Lung (tissue), 12 donors: ENCODE results near the gene ELFN1. TPM values are rescaled to one million over a fixed set of nuclear protein-coding genes. Genes with fewer than 3 reads are reported as not detected.

Experiments used
- ATAC-seq: fragments of 200-7000 bp; cut with Tn5 transposase; one replicate; pipeline ENCODE4 v1.9.1; 2020; ENCODE audit warnings: moderate number of reproducible peaks; ENCODE audit not compliant: insufficient read depth, low FRiP score
- DNase-seq, 3 donors: peaks; one replicate each; pipeline ENCODE4 v3.0.0-alpha.2; 2013 to 2017
- H3K27ac ChIP-seq, 2 donors: one replicate each; pipeline ENCODE4 v1.5.1; 2013; ENCODE audit warnings: mild to moderate bottlenecking in 2 of 2, moderate library complexity in 2 of 2, control low read depth in 1 of 2, inconsistent platforms in 1 of 2, low read depth in 1 of 2, low read length in 1 of 2
- H3K27me3 ChIP-seq, 3 donors: one replicate each; pipeline ENCODE4 v1.5.1; 2013; ENCODE audit warnings: low read length in 2 of 3; ENCODE audit not compliant: control insufficient read depth in 3 of 3, insufficient read depth in 3 of 3
- H3K36me3 ChIP-seq, 4 donors: one replicate each; pipeline ENCODE4 v1.5.1; 2013; ENCODE audit warnings: low read length in 4 of 4, mild to moderate bottlenecking in 1 of 4, moderate library complexity in 1 of 4; ENCODE audit not compliant: control insufficient read depth in 4 of 4, insufficient read depth in 4 of 4
- H3K4me1 ChIP-seq, 5 donors: one replicate each; pipeline ENCODE4 v1.5.1; 2013; ENCODE audit warnings: low read length in 5 of 5, mild to moderate bottlenecking in 2 of 5, moderate library complexity in 1 of 5; ENCODE audit not compliant: control insufficient read depth in 5 of 5, insufficient read depth in 5 of 5
- H3K4me3 ChIP-seq: one replicate; pipeline ENCODE4 v1.5.1; 2013; ENCODE audit warnings: mild to moderate bottlenecking, control low read depth, moderate library complexity
- H3K9ac ChIP-seq, 2 donors: one replicate each; pipeline ENCODE4 v1.5.1; 2013; ENCODE audit warnings: low read length in 2 of 2, control low read depth in 1 of 2; ENCODE audit not compliant: insufficient read depth in 1 of 2
- H3K9me3 ChIP-seq, 4 donors: one replicate each; pipeline ENCODE4 v1.5.1; 2013; ENCODE audit warnings: low read length in 3 of 4, mild to moderate bottlenecking in 1 of 4, moderate library complexity in 1 of 4; ENCODE audit not compliant: control insufficient read depth in 4 of 4, insufficient read depth in 3 of 4
- CTCF ChIP-seq: IDR thresholded peaks from 2 replicates; pipeline ENCODE4 v1.5.1; 2012; ENCODE audit warnings: mild to moderate bottlenecking; ENCODE audit errors: control extremely low read depth, extremely low read depth
- WGBS, 2 donors: extraction: QIAGEN DNeasy Blood & Tissue Kit; methylation state at CpG; one replicate each; pipeline ENCODE4 v1.1.7; 2013; 5-methylcytosine and 5-hydroxymethylcytosine counted together
- polyA plus RNA-seq, 2 donors: library from polyadenylated mRNA; stranded (reverse); fragments of 200-250 nt; gene quantifications; one replicate each; pipeline ENCODE4 v1.2.1, GENCODE V29; 2013
- total RNA-seq, 2 donors: library from RNA; depleted of rRNA in 1 of 2; stranded (reverse); fragments of >200 nt in 1 of 2; gene quantifications; one replicate each; pipeline ENCODE4 v1.2.1, GENCODE V29; 2014 to 2021
- donor health status: control.
- donor health status: control.
- donor health status: Bipolar disorder and iron deficiency.
- donor health status: healthy.
- donor health status: DM: yes; HTN: yes; CAD: no.

Gene ELFN1
- total and polyA plus RNA-seq, 4 donors, result 0.43 to 1.4 (median 1.0) TPM

- no peak for TF ChIP-seq CTCF
- Histone ChIP-seq H3K9me3 (peaks cover 0 to 10% (median 0%) of the 10 kb centered on the region in 4 donors), H3K36me3 (no peaks in the 10 kb centered on the region), H3K4me3 (no peak overlapping the region), H3K4me1 (no peaks in the 10 kb centered on the region), H3K27me3 (peaks cover 0 to 15% (median 0%) of the 10 kb centered on the region in 3 donors), H3K9ac (no peak overlapping the region), H3K27ac (no peak overlapping the region)
- WGBS, 2 donors, result 69 to 79% methylated on average over 26 to 28 of the region's 28 CpGs
- ATAC-seq (no peak), DNase-seq (peak in 1 of 3 donors; percentile 6)
Observed at GRCh38 chr7:1696671-1697498, 26.8 kb downstream of the ELFN1 start.

- Histone ChIP-seq H3K27me3 (peaks cover 0 to 15% (median 0%) of the 10 kb centered on the region in 3 donors), H3K4me3 (no peak overlapping the region), H3K36me3 (no peaks in the 10 kb centered on the region), H3K4me1 (no peaks in the 10 kb centered on the region), H3K27ac (no peak overlapping the region), H3K9me3 (peaks cover 0 to 10% (median 0%) of the 10 kb centered on the region in 4 donors), H3K9ac (no peak overlapping the region)
- WGBS, 2 donors, result 75 to 79% methylated on average over 18 of the region's 18 CpGs
- ATAC-seq, result no peak
- TF ChIP-seq CTCF, result no peak
- DNase-seq, result no peak
Observed at GRCh38 chr7:1697499-1698125, 27.5 kb downstream of the ELFN1 start.

- no peak for TF ChIP-seq CTCF
- DNase-seq, result no peak
Observed at GRCh38 chr7:1698201-1698600, 28.1 kb downstream of the ELFN1 start.

More at GRCh38 chr7:1698201-1698600, 28.1 kb downstream of the ELFN1 start:
- no peak overlapping the region for H3K4me3 ChIP-seq
- H3K27ac ChIP-seq, result no peak overlapping the region
- no peak overlapping the region for H3K9ac ChIP-seq
- H3K36me3 ChIP-seq, result no peaks in the 10 kb centered on the region
- ATAC-seq, result no peak
- H3K4me1 ChIP-seq, result no peaks in the 10 kb centered on the region
- H3K27me3 ChIP-seq, result peaks cover 0 to 15% (median 0%) of the 10 kb centered on the region in 3 donors
- 47 to 49% methylated on average over 9 of the region's 9 CpGs for WGBS, 2 donors
- peaks cover 0 to 11% (median 0%) of the 10 kb centered on the region in 4 donors for H3K9me3 ChIP-seq
